WTC11 (cell line): Measurements from ENCODE around the gene PALB2. TPM values are rescaled to one million over a fixed set of nuclear protein-coding genes. Genes with fewer than 3 reads are reported as not detected.
A peak's percentile ranks its signal among the peaks of the same experiment; 100 is the strongest.

Experiments
- ATAC-seq: fragments of 200-7000 bp; cut with Tn5 transposase; 2 replicates; pipeline ENCODE4 v1.10.0; 2021; ENCODE audit warnings: mild to moderate bottlenecking, moderate library complexity
- CTCF ChIA-PET: fragments of 300-600 bp; sonication (Branson Sonifier 250); formaldehyde crosslinking; loops from one replicate; lab custom pipeline; 2021; ENCODE audit warnings: antibody characterized with exemption; lab: Charles Lee
- POLR2A ChIA-PET: fragments of 350-600 bp; sonication (Branson Sonifier 250); formaldehyde crosslinking; loops from one replicate; lab custom pipeline; 2021; ENCODE audit warnings: antibody characterized with exemption; lab: Charles Lee
- DNase-seq: peaks from one replicate; pipeline ENCODE4 v3.0.0; 2021; ENCODE audit warnings: low spot score
- H3K27ac Mint-ChIP-seq: 2 replicates; pipeline ENCODE4 v1.8.0; 2021; ENCODE audit warnings: mixed read lengths
- H3K27me3 Mint-ChIP-seq: 2 replicates; pipeline ENCODE4 v1.8.0; 2021; ENCODE audit warnings: low read depth, mild to moderate bottlenecking, moderate library complexity, mixed read lengths
- H3K36me3 Mint-ChIP-seq: 2 replicates; pipeline ENCODE4 v1.8.0; 2021; ENCODE audit warnings: mixed read lengths
- H3K4me1 Mint-ChIP-seq: 2 replicates; pipeline ENCODE4 v1.8.0; 2022; ENCODE audit warnings: mixed read lengths
- H3K4me3 Mint-ChIP-seq: 2 replicates; pipeline ENCODE4 v1.8.0; 2021; ENCODE audit warnings: mild to moderate bottlenecking, moderate library complexity, mixed read lengths
- H3K9me3 Mint-ChIP-seq: 2 replicates; pipeline ENCODE4 v1.8.0; 2021; ENCODE audit warnings: mixed read lengths
- CREB1 ChIP-seq: sonication (generic); formaldehyde crosslinking; IDR thresholded peaks from 2 replicates; pipeline ENCODE4 v1.8.0; 2023; ENCODE audit warnings: mild to moderate bottlenecking, missing genetic modification reagents
- FOXP1 ChIP-seq: sonication (generic); formaldehyde crosslinking; IDR thresholded peaks from 2 replicates; pipeline ENCODE4 v1.8.0; 2022; ENCODE audit warnings: missing genetic modification reagents, mild to moderate bottlenecking, moderate library complexity, borderline replicate concordance
- GRHL2 ChIP-seq: fragments of 250-450 bp; sonication (Bioruptor Pico); IDR thresholded peaks from 2 replicates; pipeline ENCODE4 v1.8.0; 2022; ENCODE audit warnings: mild to moderate bottlenecking, moderate library complexity; ENCODE audit not compliant: insufficient replicate concordance, severe bottlenecking
- KAT7 ChIP-seq: sonication (generic); formaldehyde crosslinking; IDR thresholded peaks from 2 replicates; pipeline ENCODE4 v1.8.1; 2023; ENCODE audit warnings: missing genetic modification reagents, mild to moderate bottlenecking, borderline replicate concordance
- MXD4 ChIP-seq: fragments of 250-450 bp; sonication (Bioruptor Pico); IDR thresholded peaks from 2 replicates; pipeline ENCODE4 v1.8.0; 2021; ENCODE audit warnings: mild to moderate bottlenecking, moderate library complexity, borderline replicate concordance
- NFYB ChIP-seq: sonication (generic); formaldehyde crosslinking; conservative IDR thresholded peaks from 2 replicates; pipeline ENCODE4 v1.8.0; 2022; ENCODE audit warnings: low read depth, missing genetic modification reagents
- OVOL2 ChIP-seq: fragments of 250-450 bp; sonication (Bioruptor Pico); IDR thresholded peaks from 2 replicates; pipeline ENCODE4 v1.9.0; 2021; ENCODE audit warnings: mild to moderate bottlenecking, borderline replicate concordance
- RELA ChIP-seq: sonication (generic); formaldehyde crosslinking; IDR thresholded peaks from 2 replicates; pipeline ENCODE4 v1.8.1; 2022; ENCODE audit warnings: missing genetic modification reagents, mild to moderate bottlenecking, borderline replicate concordance
- SMAD4 ChIP-seq: sonication (generic); formaldehyde crosslinking; IDR thresholded peaks from 2 replicates; pipeline ENCODE4 v1.8.0; 2022; ENCODE audit warnings: mild to moderate bottlenecking, missing genetic modification reagents
- TP53 ChIP-seq: sonication (generic); formaldehyde crosslinking; IDR thresholded peaks from 2 replicates; pipeline ENCODE4 v1.8.1; 2023; ENCODE audit warnings: mild to moderate bottlenecking, missing genetic modification reagents
- ZNF263 ChIP-seq: sonication (generic); formaldehyde crosslinking; IDR thresholded peaks from 2 replicates; pipeline ENCODE4 v1.8.1; 2022; ENCODE audit warnings: low read depth, mild to moderate bottlenecking, moderate library complexity, missing genetic modification reagents
- ZNF317 ChIP-seq: sonication (generic); formaldehyde crosslinking; IDR thresholded peaks from 2 replicates; pipeline ENCODE4 v1.8.1; 2023; ENCODE audit warnings: low read depth, mild to moderate bottlenecking, moderate library complexity, missing genetic modification reagents, borderline replicate concordance
- ZNF671 ChIP-seq: fragments of 250-450 bp; sonication (Bioruptor Pico); IDR thresholded peaks from 2 replicates; pipeline ENCODE4 v1.8.0; 2021; ENCODE audit warnings: mild to moderate bottlenecking
- total RNA-seq: library from RNA; stranded (reverse); gene quantifications from 3 replicates; pipeline ENCODE4 v1.2.3, GENCODE V29; 2021
- TF ChIP-seq, protein P1 (sequence below): sonication (generic); formaldehyde crosslinking; IDR thresholded peaks from 2 replicates; pipeline ENCODE4 v1.8.0; 2023; ENCODE audit warnings: missing genetic modification reagents
- TF ChIP-seq, protein P2 (sequence below): sonication (generic); formaldehyde crosslinking; IDR thresholded peaks from 2 replicates; pipeline ENCODE4 v1.8.0; 2022; ENCODE audit warnings: mild to moderate bottlenecking, missing genetic modification reagents
- TF ChIP-seq, protein P3 (sequence below): sonication (generic); formaldehyde crosslinking; IDR thresholded peaks from 2 replicates; pipeline ENCODE4 v1.8.1; 2023; ENCODE audit warnings: mild to moderate bottlenecking, missing genetic modification reagents
- TF ChIP-seq, protein P4 (sequence below): fragments of 250-450 bp; sonication (Bioruptor Pico); IDR thresholded peaks from 2 replicates; pipeline ENCODE4 v1.9.0; 2021; ENCODE audit warnings: mild to moderate bottlenecking
- TF ChIP-seq, protein P5 (sequence below): fragments of 250-450 bp; sonication (Bioruptor Pico); IDR thresholded peaks from 2 replicates; pipeline ENCODE4 v1.9.0; 2021; ENCODE audit warnings: moderate library complexity, mild to moderate bottlenecking, inconsistent platforms, borderline replicate concordance

PALB2 gene
- total RNA-seq, 1 experiment from 2014 or later: 32.1 TPM

DNA sequence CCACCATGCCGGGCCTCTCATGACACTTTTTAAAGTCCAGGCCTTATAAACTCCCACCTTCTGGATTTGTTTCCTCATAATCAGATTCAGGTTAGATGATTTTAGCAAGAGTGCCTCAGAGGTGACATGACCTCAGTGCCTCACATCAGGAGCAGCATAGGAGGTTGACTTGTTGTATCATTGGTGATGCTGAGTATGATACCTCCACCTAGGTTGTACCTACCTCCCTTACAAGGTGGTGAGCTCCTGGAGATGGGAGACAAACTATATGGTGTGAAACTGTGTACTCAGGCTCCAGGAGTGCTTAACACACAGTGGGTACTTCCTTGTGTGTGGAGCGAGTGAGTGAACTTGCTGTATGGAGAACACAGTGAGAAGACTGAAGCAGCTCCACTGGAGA is 63.6 kb downstream of the PALB2 start:
- POLR2A ChIA-PET: no interaction called here

DNA sequence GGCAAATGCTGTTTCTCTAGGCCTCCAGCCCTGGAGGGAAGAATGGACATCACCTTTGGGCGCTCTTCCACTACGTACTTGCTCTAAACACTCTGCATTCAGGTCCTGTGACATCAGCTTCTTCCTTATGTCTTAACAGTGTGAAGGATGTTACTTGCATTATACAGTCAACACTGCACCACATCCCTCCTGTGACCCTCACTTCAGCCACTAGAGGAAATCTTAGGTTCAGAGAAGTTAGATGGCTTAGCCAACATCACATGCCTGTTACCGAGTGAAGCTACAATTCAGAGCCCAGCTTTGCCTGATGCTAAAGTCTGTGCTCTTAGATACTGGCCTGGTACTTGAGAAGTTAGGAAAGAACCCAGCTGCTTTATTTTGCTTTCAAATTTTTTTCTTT is 65.3 kb downstream of the PALB2 start:
- no peak overlapping the region; the same call in 1 of the 2 replicates for H3K27ac Mint-ChIP-seq
- ChIA-PET POLR2A (interaction anchor here (0.5 kb wide), 1 partner anchor 103 kb away, joined by 3 read pairs; no protein-coding TSS in a partner anchor), CTCF (interaction anchor here (0.6 to 2.3 kb wide), 2 partner anchors 21 to 586 kb away, joined by 3 to 13 read pairs; partner anchors contain the start of gene NDUFAB1)
- H3K36me3 Mint-ChIP-seq: peaks cover 47% of the 10 kb centered on the region
- no peak overlapping the region for H3K4me3 Mint-ChIP-seq
- TF ChIP-seq ZNF671 (CRISPR knock-in tag) (no peak), RELA (CRISPR knock-in tag) (no peak), ZNF317 (no peak)
- DNase-seq: no peak
- ATAC-seq: peak; percentile 62
- no peaks in the 10 kb centered on the region for H3K9me3 Mint-ChIP-seq
- no peaks in the 10 kb centered on the region for H3K27me3 Mint-ChIP-seq
- H3K4me1 Mint-ChIP-seq: no peaks in the 10 kb centered on the region

More for the DNA sequence above, 63.6 kb downstream of the PALB2 start:
- Mint-ChIP-seq H3K27ac (no peak overlapping the region), H3K27me3 (no peaks in the 10 kb centered on the region), H3K4me3 (no peak overlapping the region), H3K9me3 (no peaks in the 10 kb centered on the region), H3K4me1 (no peaks in the 10 kb centered on the region), H3K36me3 (peaks cover 44% of the 10 kb centered on the region)
- ATAC-seq: no peak
- DNase-seq: no peak
- TF ChIP-seq NFYB (CRISPR knock-in tag) (no peak), KAT7 (no peak), FOXP1 (no peak), OVOL2 (no peak), SMAD4 (CRISPR knock-in tag) (no peak), CREB1 (no peak), GRHL2 (CRISPR knock-in tag) (no peak), ZNF263 (CRISPR knock-in tag) (no peak), TP53 (CRISPR knock-in tag) (no peak), MXD4 (CRISPR knock-in tag) (no peak)
- TF ChIP-seq, protein P1, sequence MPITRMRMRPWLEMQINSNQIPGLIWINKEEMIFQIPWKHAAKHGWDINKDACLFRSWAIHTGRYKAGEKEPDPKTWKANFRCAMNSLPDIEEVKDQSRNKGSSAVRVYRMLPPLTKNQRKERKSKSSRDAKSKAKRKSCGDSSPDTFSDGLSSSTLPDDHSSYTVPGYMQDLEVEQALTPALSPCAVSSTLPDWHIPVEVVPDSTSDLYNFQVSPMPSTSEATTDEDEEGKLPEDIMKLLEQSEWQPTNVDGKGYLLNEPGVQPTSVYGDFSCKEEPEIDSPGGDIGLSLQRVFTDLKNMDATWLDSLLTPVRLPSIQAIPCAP (CRISPR knock-in tag): no peak
- TF ChIP-seq, protein P2, sequence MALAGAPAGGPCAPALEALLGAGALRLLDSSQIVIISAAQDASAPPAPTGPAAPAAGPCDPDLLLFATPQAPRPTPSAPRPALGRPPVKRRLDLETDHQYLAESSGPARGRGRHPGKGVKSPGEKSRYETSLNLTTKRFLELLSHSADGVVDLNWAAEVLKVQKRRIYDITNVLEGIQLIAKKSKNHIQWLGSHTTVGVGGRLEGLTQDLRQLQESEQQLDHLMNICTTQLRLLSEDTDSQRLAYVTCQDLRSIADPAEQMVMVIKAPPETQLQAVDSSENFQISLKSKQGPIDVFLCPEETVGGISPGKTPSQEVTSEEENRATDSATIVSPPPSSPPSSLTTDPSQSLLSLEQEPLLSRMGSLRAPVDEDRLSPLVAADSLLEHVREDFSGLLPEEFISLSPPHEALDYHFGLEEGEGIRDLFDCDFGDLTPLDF (CRISPR knock-in tag): no peak
- TF ChIP-seq, protein P3, sequence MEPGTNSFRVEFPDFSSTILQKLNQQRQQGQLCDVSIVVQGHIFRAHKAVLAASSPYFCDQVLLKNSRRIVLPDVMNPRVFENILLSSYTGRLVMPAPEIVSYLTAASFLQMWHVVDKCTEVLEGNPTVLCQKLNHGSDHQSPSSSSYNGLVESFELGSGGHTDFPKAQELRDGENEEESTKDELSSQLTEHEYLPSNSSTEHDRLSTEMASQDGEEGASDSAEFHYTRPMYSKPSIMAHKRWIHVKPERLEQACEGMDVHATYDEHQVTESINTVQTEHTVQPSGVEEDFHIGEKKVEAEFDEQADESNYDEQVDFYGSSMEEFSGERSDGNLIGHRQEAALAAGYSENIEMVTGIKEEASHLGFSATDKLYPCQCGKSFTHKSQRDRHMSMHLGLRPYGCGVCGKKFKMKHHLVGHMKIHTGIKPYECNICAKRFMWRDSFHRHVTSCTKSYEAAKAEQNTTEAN (CRISPR knock-in tag): no peak
- TF ChIP-seq, protein P4, sequence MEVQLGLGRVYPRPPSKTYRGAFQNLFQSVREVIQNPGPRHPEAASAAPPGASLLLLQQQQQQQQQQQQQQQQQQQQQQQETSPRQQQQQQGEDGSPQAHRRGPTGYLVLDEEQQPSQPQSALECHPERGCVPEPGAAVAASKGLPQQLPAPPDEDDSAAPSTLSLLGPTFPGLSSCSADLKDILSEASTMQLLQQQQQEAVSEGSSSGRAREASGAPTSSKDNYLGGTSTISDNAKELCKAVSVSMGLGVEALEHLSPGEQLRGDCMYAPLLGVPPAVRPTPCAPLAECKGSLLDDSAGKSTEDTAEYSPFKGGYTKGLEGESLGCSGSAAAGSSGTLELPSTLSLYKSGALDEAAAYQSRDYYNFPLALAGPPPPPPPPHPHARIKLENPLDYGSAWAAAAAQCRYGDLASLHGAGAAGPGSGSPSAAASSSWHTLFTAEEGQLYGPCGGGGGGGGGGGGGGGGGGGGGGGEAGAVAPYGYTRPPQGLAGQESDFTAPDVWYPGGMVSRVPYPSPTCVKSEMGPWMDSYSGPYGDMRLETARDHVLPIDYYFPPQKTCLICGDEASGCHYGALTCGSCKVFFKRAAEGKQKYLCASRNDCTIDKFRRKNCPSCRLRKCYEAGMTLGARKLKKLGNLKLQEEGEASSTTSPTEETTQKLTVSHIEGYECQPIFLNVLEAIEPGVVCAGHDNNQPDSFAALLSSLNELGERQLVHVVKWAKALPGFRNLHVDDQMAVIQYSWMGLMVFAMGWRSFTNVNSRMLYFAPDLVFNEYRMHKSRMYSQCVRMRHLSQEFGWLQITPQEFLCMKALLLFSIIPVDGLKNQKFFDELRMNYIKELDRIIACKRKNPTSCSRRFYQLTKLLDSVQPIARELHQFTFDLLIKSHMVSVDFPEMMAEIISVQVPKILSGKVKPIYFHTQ (CRISPR knock-in tag): no peak
- CTCF ChIA-PET: interaction anchor here (1.1 to 1.9 kb wide), 2 partner anchors 19 to 20 kb away, joined by 3 to 4 read pairs; partner anchors contain the start of genes EARS2, NDUFAB1 and UBFD1

DNA sequence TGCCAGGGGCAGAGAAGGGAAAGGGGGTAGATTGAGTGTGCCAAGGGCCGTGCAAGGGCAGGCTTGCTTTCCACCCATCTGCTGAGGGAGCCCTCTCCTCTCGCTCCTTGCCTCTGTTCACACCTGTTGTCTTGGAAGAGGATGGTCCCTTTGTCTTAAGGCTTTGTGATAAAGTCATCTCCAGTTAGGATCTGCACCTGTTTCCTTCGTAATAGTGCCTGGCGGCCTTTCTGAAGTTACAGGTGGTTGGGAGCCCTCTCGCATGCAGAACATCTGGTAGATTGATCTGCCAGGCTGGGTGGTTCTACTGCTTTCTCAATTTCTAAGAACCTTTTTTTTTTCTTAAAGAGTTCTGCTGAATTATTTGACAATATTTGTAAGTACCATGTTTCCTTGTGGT is 67.3 kb downstream of the PALB2 start:
- no peaks in the 10 kb centered on the region for H3K4me1 Mint-ChIP-seq
- H3K36me3 Mint-ChIP-seq: peaks cover 49% of the 10 kb centered on the region
- CTCF ChIA-PET: no interaction called here
- TF ChIP-seq, protein P5, sequence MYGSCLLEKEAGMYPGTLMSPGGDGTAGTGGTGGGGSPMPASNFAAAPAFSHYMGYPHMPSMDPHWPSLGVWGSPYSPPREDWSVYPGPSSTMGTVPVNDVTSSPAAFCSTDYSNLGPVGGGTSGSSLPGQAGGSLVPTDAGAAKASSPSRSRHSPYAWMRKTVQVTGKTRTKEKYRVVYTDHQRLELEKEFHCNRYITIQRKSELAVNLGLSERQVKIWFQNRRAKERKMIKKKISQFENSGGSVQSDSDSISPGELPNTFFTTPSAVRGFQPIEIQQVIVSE: no peak
- no peak overlapping the region for H3K4me3 Mint-ChIP-seq
- no peak for ATAC-seq
- no peaks in the 10 kb centered on the region for H3K27me3 Mint-ChIP-seq
- POLR2A ChIA-PET: no interaction called here
- no peak overlapping the region; the same call in 1 of the 2 replicates for H3K27ac Mint-ChIP-seq
- no peak for DNase-seq
- no peaks in the 10 kb centered on the region for H3K9me3 Mint-ChIP-seq
